IPS-NIHi7 (cell line): ENCODE results near the gene SCEL.
"Not testable (repeated sequence)": the region's sequence is repeated elsewhere in the genome, so short reads cannot be mapped to it uniquely, and the experiment has no call there.

Source experiments
- DNase-seq: peaks from one replicate; pipeline ENCODE4 v3.0.0; 2012; ENCODE audit warnings: mixed read lengths; ENCODE audit errors: extremely low spot score

The SCEL gene

GRCh38 chr13:77558016-77558415 lies 22.5 kb downstream of the SCEL start:
- no peak for DNase-seq

GRCh38 chr13:77563111-77563510 lies 27.6 kb downstream of the SCEL start:
- DNase-seq: no peak

- DNase-seq: peak; percentile 17
These were observed 30.1 kb downstream of the SCEL start for GRCh38 chr13:77565635-77566034.

- no peak for DNase-seq
These were observed 36.5 kb downstream of the SCEL start for GRCh38 chr13:77571956-77572355.

GRCh38 chr13:77574096-77574495 lies 38.6 kb downstream of the SCEL start:
- no peak for DNase-seq

GRCh38 chr13:77579959-77580358 lies 44.5 kb downstream of the SCEL start:
- DNase-seq: no peak

GRCh38 chr13:77580748-77581147 lies 45.2 kb downstream of the SCEL start:
- no peak for DNase-seq

- no peak for DNase-seq
These were observed 48.1 kb downstream of the SCEL start for GRCh38 chr13:77583581-77583980.

- DNase-seq: no peak
These were observed 48.6 kb downstream of the SCEL start for GRCh38 chr13:77584106-77584505.

- no peak for DNase-seq
These were observed 59.8 kb downstream of the SCEL start for GRCh38 chr13:77595166-77595810.

GRCh38 chr13:77596777-77597176 lies 61.3 kb downstream of the SCEL start:
- no peak for DNase-seq

GRCh38 chr13:77599351-77599750 lies 63.8 kb downstream of the SCEL start:
- no peak for DNase-seq

- DNase-seq: no peak
These were observed 65.2 kb downstream of the SCEL start for GRCh38 chr13:77600701-77601100.

GRCh38 chr13:77611068-77611467 lies 75.6 kb downstream of the SCEL start:
- DNase-seq: no peak

- DNase-seq: no peak
These were observed 80.5 kb downstream of the SCEL start for GRCh38 chr13:77616027-77616426.

- no peak for DNase-seq
These were observed 84.1 kb downstream of the SCEL start for GRCh38 chr13:77619655-77620054.

GRCh38 chr13:77620138-77620537 lies 84.6 kb downstream of the SCEL start:
- no peak for DNase-seq

- no peak for DNase-seq
These were observed 88.3 kb downstream of the SCEL start for GRCh38 chr13:77623806-77624205.

GRCh38 chr13:77628170-77628569 lies 92.7 kb downstream of the SCEL start:
- DNase-seq: no peak

- DNase-seq: no peak
These were observed 102.1 kb downstream of the SCEL start for GRCh38 chr13:77637588-77637987.

GRCh38 chr13:77650409-77650808 lies 114.9 kb downstream of the SCEL start:
- no peak for DNase-seq

- no peak for DNase-seq
These were observed 117.8 kb downstream of the SCEL start for GRCh38 chr13:77653301-77653700.

- not testable (repeated sequence) for DNase-seq
These were observed 124.5 kb downstream of the SCEL start for GRCh38 chr13:77660016-77660415.

- DNase-seq: no peak
These were observed 125.3 kb downstream of the SCEL start for GRCh38 chr13:77660841-77661250.
